ENCODE measurements around the gene INPP5A. TPM values are rescaled to one million over a fixed set of nuclear protein-coding genes. Genes with fewer than 3 reads are reported as not detected.
A peak's percentile ranks its signal among the peaks of the same experiment; 100 is the strongest.

Gene INPP5A
- total and polyA plus RNA-seq, 11 donors = 38.6 to 179 (median 102) TPM

DNA sequence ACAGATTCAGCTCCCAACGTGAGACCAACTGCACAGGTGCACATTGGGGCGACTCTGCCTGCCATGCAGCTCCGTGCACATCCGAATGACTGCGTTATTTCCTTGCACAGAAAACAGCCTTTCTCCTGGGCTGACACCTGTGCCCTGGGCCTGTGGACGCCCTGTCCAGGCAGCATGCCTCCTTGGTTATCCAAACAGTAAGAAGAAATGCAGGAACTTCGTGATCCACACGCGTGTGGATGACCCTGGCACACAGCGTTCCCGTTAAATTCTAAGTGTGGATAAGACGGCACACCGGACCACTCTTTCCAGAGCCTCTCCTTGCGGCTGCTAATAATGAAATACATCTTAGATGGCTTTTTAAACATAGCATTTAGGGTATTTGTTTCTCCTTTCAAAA lies 208.8 kb downstream of the INPP5A start:
- ATAC-seq = no peak
- TF ChIP-seq, protein P1, sequence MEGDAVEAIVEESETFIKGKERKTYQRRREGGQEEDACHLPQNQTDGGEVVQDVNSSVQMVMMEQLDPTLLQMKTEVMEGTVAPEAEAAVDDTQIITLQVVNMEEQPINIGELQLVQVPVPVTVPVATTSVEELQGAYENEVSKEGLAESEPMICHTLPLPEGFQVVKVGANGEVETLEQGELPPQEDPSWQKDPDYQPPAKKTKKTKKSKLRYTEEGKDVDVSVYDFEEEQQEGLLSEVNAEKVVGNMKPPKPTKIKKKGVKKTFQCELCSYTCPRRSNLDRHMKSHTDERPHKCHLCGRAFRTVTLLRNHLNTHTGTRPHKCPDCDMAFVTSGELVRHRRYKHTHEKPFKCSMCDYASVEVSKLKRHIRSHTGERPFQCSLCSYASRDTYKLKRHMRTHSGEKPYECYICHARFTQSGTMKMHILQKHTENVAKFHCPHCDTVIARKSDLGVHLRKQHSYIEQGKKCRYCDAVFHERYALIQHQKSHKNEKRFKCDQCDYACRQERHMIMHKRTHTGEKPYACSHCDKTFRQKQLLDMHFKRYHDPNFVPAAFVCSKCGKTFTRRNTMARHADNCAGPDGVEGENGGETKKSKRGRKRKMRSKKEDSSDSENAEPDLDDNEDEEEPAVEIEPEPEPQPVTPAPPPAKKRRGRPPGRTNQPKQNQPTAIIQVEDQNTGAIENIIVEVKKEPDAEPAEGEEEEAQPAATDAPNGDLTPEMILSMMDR (IDR thresholded peaks at IDR 0.05) = no peak
- no peak for TF ChIP-seq POLR2A (IDR thresholded peaks at IDR 0.05)
- Histone ChIP-seq H3K27me3 (no peaks in the 10 kb centered on the region), H3K9me3 (no peaks in the 10 kb centered on the region), H3K4me3 (no peak overlapping the region), H3K36me3 (peaks cover 0 to 41% (median 17%) of the 10 kb centered on the region in 9 donors), H3K4me1 (no peaks in the 10 kb centered on the region), H3K27ac (peak overlapping the region in 1 of 12 donors; percentile 22)
- intact Hi-C loops (cut with DNase I) = no loop called here
- WGBS, 4 donors = 89 to 91% (median 91%) methylated on average over 14 of the region's 14 CpGs
- no peak for DNase-seq

DNA sequence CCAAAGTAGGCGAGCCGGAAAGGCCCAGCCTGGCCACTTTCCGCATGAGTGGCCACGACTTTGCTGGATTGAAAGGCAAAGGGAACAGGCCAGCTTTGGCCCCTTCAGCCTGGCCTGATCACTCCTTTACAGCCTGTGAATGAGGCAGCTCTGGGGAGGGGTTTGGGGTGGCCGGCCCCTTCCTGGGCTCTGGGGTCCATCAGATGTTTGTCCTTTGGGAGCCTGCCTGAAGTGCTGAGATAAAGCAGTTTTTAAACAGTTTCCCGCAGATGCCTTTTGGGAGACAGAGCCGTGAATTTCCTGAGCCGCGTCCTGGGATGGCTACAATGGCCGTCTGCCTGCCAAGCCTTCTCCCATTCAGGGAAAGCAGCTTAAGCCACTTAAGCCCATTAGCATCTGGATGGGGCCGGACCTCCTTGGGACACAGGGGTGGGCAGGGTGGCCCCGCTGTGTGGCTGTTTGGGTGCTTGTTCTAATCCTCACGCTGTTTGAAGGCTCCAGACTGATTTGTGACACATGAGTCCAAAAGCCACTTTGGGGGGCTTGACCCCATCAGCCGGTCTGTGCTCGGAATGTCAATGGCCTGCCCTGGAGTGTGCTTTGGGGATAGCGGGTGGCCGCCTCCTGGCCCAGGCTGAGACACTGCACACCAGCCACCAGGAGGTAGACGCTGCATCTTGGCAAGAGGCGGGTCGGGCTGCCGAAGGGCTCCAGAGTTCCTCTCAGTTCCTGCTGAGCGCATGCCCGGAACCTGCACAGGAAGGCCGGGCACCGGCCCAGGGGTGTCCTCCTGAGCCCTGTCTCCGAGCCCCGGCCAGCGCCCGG lies 209.4 kb downstream of the INPP5A start:
- TF ChIP-seq, protein P1 (IDR thresholded peaks at IDR 0.05) = no peak
- no peak for TF ChIP-seq POLR2A (IDR thresholded peaks at IDR 0.05)
- H3K36me3 ChIP-seq = peaks cover 0 to 39% (median 17%) of the 10 kb centered on the region in 9 donors
- ATAC-seq = no peak
- H3K4me1 ChIP-seq = no peaks in the 10 kb centered on the region
- intact Hi-C loops (cut with DNase I) = no loop called here
- no peaks in the 10 kb centered on the region for H3K9me3 ChIP-seq
- DNase-seq = no peak
- WGBS, 4 donors = 70 to 85% (median 79%) methylated on average over 25 to 29 of the region's 29 CpGs
- H3K27me3 ChIP-seq = no peaks in the 10 kb centered on the region
- H3K4me3 ChIP-seq = no peak overlapping the region
- peak overlapping the region in 1 of 12 donors; percentile 22 for H3K27ac ChIP-seq

DNA sequence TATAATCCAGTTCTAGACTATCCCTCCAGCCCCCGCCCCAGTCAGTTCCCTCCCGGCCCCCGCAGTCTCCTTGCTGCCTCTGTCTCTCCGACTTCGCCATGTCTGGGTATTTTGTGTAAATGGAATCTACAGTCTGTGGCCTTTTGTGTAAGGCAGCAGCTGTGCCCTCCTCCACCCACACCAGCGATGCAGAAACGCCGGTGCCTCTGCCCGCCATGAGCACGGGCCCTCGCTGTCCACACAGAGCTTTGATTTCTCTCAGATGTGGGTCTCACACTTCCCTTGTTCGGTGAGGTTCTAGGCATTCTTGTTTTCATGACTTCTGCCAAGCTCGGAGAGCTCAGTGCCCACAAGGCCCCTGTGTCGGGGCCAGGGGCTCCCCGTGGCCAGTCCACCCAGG lies 210.5 kb downstream of the INPP5A start:
- no peak for DNase-seq
- intact Hi-C loops (cut with DNase I) = no loop called here
- no peak for TF ChIP-seq POLR2A (IDR thresholded peaks at IDR 0.05)
- TF ChIP-seq, protein P1 (IDR thresholded peaks at IDR 0.05) = no peak
- Histone ChIP-seq H3K27ac (no peak overlapping the region), H3K4me3 (no peak overlapping the region), H3K36me3 (peaks cover 0 to 41% (median 20%) of the 10 kb centered on the region in 9 donors), H3K9me3 (no peaks in the 10 kb centered on the region), H3K27me3 (no peaks in the 10 kb centered on the region), H3K4me1 (no peaks in the 10 kb centered on the region)
- ATAC-seq = no peak
- 91 to 95% (median 93%) methylated on average over 15 of the region's 15 CpGs for WGBS, 4 donors

DNA sequence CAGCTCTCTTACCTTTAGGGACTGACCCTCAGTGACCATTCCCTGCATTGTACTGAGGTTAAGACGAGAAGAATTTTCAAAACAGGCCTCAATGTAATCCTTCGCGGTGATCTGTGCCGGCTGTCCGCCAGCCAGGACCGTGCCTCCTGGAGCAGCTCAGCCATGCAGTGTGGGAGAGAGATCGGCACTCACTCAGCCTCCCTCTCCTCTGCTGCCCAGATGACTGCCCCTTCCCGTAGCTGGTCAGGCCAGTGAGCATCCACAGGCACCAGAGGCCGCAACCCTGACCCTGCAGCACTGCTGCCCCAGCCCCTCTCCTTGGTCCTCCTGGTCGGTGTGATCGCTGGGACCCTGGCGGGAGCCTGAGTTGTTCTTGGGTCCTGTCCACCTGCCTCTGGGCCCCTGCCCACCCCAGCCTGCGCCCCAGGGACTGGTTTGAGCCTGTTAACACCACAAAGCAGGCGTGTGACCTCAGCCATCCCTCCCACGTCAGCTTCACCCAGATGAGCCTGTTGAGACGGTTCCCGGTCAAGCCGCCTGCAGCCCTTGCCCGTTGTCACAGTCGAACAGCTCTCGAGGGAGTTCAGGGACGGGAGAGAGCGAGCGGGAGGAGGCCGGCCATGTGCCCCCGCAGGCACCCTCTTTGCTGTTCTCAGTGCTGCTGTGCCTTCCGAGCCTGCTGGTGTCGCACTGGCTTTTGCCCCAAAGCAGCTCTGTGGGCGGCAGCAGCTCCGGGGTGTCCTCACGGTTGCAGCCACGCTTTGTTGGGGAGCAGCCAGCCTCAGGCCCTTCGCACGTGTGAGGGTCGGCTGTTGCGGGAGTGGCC lies 211.2 kb downstream of the INPP5A start:
- TF ChIP-seq, protein P1 (IDR thresholded peaks at IDR 0.05) = no peak
- TF ChIP-seq POLR2A (IDR thresholded peaks at IDR 0.05) = no peak
- DNase-seq = no peak
- 90 to 92% (median 91%) methylated on average over 26 to 36 of the region's 36 CpGs for WGBS, 4 donors
- H3K4me1 ChIP-seq = no peaks in the 10 kb centered on the region
- ATAC-seq = no peak
- intact Hi-C loops (cut with DNase I) = no loop called here
- H3K27me3 ChIP-seq = no peaks in the 10 kb centered on the region
- H3K4me3 ChIP-seq = no peak overlapping the region
- no peak overlapping the region for H3K27ac ChIP-seq
- no peaks in the 10 kb centered on the region for H3K9me3 ChIP-seq
- H3K36me3 ChIP-seq = peaks cover 0 to 42% (median 26%) of the 10 kb centered on the region in 9 donors
